Activated T-cell treated with anti-CD3 and anti-CD28 coated beads, Interleukin-2, amount 50 U/mL, for 48 hours (primary cell): ENCODE data around the gene PHF12.

Source experiments
- DNase-seq, 2 experiments: peaks; one replicate each; pipeline ENCODE4 v3.0.0-alpha.2; 2020

The PHF12 gene

DNA sequence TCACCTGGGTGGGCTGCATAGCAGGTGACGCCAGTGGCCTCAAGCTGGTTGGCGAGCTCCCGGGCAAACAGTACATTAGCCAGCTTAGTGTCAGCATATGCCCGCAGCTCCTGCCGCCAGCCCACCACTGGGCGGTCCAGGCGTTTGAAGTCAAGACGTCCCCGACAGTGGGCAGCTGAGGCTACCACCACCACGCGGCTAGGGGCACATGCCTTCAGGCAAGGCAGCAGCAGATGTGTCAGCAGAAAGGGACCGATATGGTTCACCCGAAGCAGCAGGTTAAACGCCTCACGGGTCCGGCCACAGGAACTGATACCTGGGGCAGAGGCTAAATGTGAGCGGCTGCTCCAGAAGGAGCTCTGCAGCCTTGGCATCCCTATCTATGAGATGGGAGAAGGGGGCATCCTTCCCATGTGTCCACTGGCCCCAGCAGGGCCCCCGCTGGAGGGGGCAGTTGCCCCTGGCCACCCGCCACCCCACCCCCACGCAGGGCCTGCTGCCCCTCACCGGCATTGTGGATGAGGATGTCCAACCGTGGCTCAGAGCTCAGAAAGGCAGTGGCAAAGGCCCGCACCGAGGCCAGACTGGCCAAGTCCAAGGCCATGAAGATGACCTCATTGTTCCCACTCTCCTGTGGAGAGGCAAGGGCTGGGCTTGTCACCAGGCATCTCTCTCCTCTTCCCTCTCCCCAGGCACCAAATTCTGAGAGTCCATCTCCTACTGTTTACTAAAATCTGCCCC, 50.2 kb downstream of the PHF12 start:
- no peak for DNase-seq

GRCh38 chr17:28899212-28899815, 52.0 kb downstream of the PHF12 start:
- DNase-seq: no peak

DNA sequence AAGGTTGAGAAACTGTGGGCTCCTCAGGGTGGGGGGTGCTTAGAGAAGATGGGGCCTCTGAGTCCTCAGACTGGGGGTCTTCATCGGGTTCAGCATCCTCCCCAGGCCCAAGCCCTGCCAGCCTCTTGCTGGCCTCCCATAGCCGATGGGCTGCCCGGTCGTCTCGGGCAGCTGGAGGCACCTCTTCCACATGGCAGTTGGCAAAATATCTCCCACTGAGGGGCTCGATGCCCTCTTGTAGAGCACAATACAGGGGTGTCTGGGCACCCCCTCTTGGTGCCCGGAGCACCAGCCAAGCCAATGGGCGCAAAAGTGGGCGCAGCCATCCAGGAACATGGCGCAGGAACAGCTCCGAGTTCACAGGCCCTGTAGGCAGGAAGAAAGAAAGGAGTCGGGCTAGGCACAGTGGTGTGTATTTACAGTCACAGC, 52.8 kb downstream of the PHF12 start:
- DNase-seq: no peak

GRCh38 chr17:28897769-28898526, 53.4 kb downstream of the PHF12 start:
- DNase-seq: no peak

DNA sequence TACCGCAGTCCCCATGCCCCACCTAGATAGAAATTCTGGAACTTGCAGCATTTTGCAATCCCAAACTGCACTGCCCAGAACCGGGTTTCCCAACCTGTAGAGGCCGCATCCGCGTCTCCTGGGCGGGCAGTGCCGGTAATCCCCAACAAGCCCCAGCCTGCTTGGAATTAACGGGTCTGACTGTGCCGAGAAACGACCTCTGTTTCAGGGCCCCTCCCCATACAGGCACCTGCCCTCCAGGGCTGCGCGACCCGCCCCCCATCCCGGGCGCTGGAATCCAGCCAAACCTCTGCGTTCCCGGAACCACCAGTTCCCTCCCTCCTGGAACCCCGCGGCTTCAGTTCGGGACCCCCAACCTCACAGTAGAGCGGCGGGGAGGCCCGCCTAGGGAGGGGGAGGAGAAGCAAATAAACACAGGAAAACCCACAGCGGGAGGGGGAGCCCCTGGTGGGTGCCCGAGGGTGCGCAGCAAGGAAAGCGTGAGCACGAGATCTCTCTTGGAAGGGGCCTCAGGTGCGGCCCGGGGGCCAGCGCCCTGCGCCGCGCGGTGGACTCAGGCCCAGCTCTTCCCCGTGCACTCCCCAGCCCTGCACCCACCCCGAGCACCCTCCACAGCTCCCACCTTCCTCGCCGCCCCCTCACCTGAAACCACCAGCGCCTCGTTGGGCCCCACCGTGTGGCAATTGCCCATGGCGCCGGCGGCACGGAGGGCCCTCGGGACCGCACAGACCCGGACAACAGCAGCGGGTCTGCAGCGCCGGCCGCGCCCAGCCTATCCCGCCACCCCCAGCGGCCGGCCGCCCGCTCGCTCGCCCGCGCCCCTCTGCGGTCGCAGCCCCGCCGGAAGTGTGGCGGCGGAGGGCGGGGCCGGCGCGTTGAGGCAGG, 54.2 kb downstream of the PHF12 start, which contains the start of gene FLOT2:
TSS of gene FLOT2 (minus strand) at position 850 of the 885 bp plus-strand sequence. CDS start at position 691, 159 bp downstream.
- DNase-seq: peak; percentile 78

- no peak for DNase-seq
Observed at GRCh38 chr17:28896491-28896883, 54.8 kb downstream of the PHF12 start.

DNA sequence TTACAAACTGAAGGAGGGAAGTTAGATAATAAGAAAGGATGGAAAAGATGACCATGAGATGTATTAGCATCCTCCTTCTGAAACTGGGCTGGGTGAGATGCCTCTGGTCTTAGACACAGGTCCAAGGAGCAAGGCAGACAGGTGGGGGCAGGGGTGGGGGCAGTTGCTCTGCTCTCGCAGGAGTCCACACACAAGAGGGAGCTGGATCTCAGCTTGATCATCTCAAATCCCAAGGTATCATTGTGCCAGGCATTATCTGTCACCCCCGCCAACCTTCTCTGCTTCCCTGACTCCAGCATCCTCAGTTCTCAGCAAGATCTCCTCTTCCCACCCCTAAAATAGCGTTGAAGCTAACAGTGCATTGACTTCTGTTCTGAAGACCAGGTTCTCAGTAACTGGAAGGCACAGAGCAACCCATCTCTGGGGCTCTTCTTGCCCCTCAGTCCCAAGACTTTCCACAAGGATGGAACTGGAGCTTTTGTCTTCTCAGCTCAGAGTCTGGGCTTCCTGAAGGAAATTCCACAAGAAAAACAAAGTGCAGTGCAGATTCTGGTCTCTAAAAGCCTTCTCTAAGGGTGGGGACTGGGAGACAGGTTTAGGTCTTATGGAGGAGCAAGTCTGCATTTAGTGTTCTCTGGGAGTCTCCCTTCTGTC, 55.4 kb downstream of the PHF12 start:
- no peak for DNase-seq

DNA sequence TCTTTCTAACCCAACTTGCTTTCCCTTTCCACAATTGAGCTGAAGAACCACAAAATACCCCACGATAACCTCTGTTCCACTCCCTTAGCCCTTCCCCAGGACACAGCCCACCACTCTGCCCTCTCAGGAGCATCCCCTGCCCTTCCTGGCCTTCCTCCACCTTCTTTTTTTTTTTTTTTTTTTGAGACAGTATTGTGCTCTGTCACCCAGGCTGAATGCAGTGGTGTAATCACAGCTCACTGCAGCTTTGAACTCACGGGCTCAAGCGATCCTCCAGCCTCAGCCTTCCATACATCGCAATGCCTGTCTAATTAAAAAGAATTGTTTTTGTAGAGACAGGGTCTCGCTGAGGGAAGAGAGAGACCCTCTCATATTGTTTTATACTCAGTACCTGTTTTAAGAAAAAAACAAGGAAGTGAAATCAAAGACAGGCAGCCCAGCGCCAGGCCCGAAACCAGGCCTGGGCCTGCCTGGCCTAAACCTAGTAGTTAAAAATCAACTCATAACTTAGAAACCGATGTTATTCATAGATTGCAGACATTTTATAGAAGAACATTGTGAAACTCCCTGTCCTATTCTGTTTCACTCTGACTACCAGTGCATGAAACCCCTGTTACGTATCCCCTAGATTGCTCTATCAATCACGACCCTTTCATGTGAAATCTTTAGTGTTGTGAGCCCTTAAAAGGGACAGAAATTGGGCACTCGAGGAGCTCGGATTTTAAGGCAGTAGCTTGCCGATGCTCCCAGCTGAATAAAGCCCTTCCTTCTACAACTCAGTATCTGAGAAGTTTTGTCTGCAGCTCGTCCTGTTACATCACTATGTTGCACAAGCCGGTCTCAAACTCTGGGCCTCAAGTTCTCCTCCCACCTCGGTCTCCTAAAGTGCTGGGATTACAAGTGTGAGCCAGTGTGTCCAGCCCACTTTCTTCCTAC, 57.8 kb downstream of the PHF12 start:
- peak; percentile 57 to 66 for DNase-seq

GRCh38 chr17:28892024-28892423, 59.3 kb downstream of the PHF12 start:
- no peak for DNase-seq

DNA sequence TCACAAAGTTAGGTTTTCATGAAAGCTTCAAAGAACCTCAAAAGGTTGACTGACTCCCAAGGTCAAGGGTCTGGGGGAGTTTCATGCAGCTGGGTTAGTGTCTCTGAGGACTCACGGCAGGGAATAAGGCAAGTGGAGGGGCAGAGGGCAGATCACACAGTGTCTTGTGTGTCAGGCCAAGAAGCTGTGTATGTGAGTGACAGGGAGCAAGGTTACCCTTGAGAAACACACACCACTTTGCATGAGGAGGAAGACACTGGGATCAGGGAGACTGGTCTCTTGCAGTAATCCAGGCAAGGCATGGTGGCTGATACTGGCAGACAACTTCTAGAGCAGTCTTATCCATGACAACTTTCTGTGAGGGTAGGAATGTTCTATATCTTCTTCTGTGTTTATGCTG, 60.1 kb downstream of the PHF12 start:
- no peak for DNase-seq

- no peak for DNase-seq
Observed at GRCh38 chr17:28889996-28890395, 61.3 kb downstream of the PHF12 start.

- no peak for DNase-seq
Observed at GRCh38 chr17:28888832-28889231, 62.5 kb downstream of the PHF12 start.

- DNase-seq: no peak
Observed at GRCh38 chr17:28887871-28888471, 63.3 kb downstream of the PHF12 start.

DNA sequence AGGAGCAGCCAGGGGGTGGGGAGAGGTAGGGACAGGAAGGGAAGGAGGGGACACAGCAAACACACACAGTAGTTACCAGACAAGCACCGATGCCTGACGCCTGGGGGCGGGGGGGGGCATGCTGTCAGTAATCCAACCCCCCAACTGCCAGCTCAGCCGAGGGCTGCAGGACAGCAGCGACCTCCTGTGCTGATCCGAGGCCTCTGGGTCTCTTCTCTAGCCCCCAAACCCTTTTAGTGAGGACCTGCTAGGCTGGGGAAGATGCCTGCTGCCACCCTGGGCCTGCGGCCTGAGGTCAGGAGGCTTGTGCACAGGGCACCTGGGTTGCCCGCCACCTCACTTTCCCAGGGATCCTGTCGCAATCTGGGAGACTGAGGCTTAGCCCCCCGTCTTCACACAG, 65.4 kb downstream of the PHF12 start:
- no peak for DNase-seq

- DNase-seq: no peak
Observed at GRCh38 chr17:28885363-28885762, 66.0 kb downstream of the PHF12 start.

- no peak for DNase-seq
Observed at GRCh38 chr17:28883967-28884702, 67.2 kb downstream of the PHF12 start.

GRCh38 chr17:28882154-28882895, 69.0 kb downstream of the PHF12 start:
- no peak for DNase-seq

- DNase-seq: no peak
Observed at GRCh38 chr17:28881533-28882056, 69.7 kb downstream of the PHF12 start.

DNA sequence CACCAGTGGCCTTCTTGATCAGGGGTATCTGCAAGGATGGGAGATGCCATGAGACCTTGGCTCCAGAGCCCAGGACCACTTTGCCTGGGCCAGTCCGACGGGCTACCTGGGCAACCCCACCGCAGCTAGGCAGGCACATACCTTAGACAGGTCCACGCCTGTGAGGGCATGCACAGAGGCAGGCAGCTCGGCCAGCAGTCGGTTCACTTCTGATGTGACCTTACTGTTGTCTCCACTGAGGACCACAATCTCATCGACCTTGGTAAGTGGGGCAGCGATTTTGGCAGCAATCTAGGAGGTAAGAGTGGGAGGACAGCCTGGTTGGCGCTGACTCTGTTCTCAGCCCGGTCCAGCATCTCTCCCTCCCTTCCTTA, 70.8 kb downstream of the PHF12 start:
- no peak for DNase-seq
